CD4-positive, alpha-beta T cell (primary cell): Measurements from ENCODE around the gene CABCOCO1. TPM values are rescaled to one million over a fixed set of nuclear protein-coding genes. Genes with fewer than 3 reads are reported as not detected.

Experiments used
- ATAC-seq: fragments of 200-7000 bp; cut with Tn5 transposase; one replicate; pipeline ENCODE4 v1.10.0; 2022; ENCODE audit warnings: mild to moderate bottlenecking; ENCODE audit not compliant: poor library complexity
- CTCF ChIA-PET: fragments of 350-600 bp; sonication (Branson Sonifier 250); formaldehyde crosslinking; loops from one replicate; lab custom pipeline; 2021; ENCODE audit warnings: antibody characterized with exemption, inconsistent platforms; lab: Charles Lee
- POLR2A ChIA-PET: fragments of 350-600 bp; sonication (Branson Sonifier 250); formaldehyde crosslinking; loops from one replicate; lab custom pipeline; 2021; ENCODE audit warnings: antibody characterized with exemption, inconsistent platforms; lab: Charles Lee
- DNase-seq, 14 experiments: peaks; one replicate each; pipeline ENCODE4 v3.0.0-alpha.2; 2013 to 2020; ENCODE audit warnings: mixed read lengths in 2 of 14
- H3K27ac ChIP-seq, 2 donors: one replicate each; pipeline versions ENCODE4 v1.5.1 to v1.7.0; 2013; ENCODE audit warnings: low read length in 2 of 2, low read depth in 1 of 2, mild to moderate bottlenecking in 1 of 2
- H3K27me3 ChIP-seq, 2 experiments: 1 replicate in 1 of 2; 2 replicates in 1 of 2; pipeline versions ENCODE4 v1.6.1 to v1.7.0; 2013; ENCODE audit warnings: low read length in 2 of 2, control low read depth in 1 of 2, mild to moderate bottlenecking in 1 of 2, moderate library complexity in 1 of 2; ENCODE audit not compliant: insufficient read depth in 2 of 2, control insufficient read depth in 1 of 2
- H3K36me3 ChIP-seq: one replicate; pipeline ENCODE4 v1.6.1; 2013; ENCODE audit warnings: low read length, control low read depth; ENCODE audit not compliant: insufficient read depth
- H3K4me1 ChIP-seq: one replicate; pipeline ENCODE4 v1.6.1; 2013; ENCODE audit warnings: low read length, control low read depth; ENCODE audit not compliant: insufficient read depth
- H3K4me3 ChIP-seq: one replicate; pipeline ENCODE4 v1.5.1; 2013; ENCODE audit warnings: mild to moderate bottlenecking, low read length, moderate library complexity
- H3K9me3 ChIP-seq, 2 experiments: 1 replicate in 1 of 2; 2 replicates in 1 of 2; pipeline versions ENCODE4 v1.6.1 to v1.7.0; 2013; ENCODE audit warnings: low read length in 2 of 2, mild to moderate bottlenecking in 2 of 2, control low read depth in 1 of 2, moderate library complexity in 1 of 2; ENCODE audit not compliant: control insufficient read depth in 1 of 2, insufficient read depth in 1 of 2
- H3K27ac Mint-ChIP-seq: one replicate; pipeline ENCODE4 v1.8.0; 2020; ENCODE audit warnings: mixed read lengths
- H3K27me3 Mint-ChIP-seq: one replicate; pipeline ENCODE4 v1.8.0; 2021; ENCODE audit warnings: mixed read lengths
- H3K36me3 Mint-ChIP-seq: one replicate; pipeline ENCODE4 v1.8.0; 2021; ENCODE audit warnings: low read depth, mixed read lengths
- H3K4me1 Mint-ChIP-seq: one replicate; pipeline ENCODE4 v1.8.0; 2021; ENCODE audit warnings: low read depth, mixed read lengths
- H3K4me3 Mint-ChIP-seq: one replicate; pipeline ENCODE4 v1.8.0; 2020; ENCODE audit warnings: mild to moderate bottlenecking, mixed read lengths
- H3K9me3 Mint-ChIP-seq: one replicate; pipeline ENCODE4 v1.8.0; 2020; ENCODE audit warnings: mixed read lengths
- CTCF ChIP-seq: fragments of 200-600 bp; IDR thresholded peaks from one replicate; pipeline ENCODE4 v1.8.0; 2022; ENCODE audit warnings: antibody characterized with exemption, mild to moderate bottlenecking
- intact Hi-C, 2 experiments: fragments of 100-400 bp; cut with DNase I in 1 of 2; cut with micrococcal nuclease in 1 of 2; formaldehyde crosslinking; loops; one replicate each; pipeline versions ENCODE4 v1.15.1 to v1.9.0; 2023 to 2025; cut with DNase I, micrococcal nuclease
- total RNA-seq, 174 experiments: library from RNA in 2 of 174; stranded (reverse) in 2 of 174; gene quantifications; one replicate each; pipeline ENCODE4 v1.2.3 and lab custom pipeline; 2021 to 2026

The CABCOCO1 gene
- total RNA-seq, 2 experiments from 2014 or later, result not detected

GRCh38 chr10:61812052-61812721 lies 149.5 kb downstream of the CABCOCO1 start:
- TF ChIP-seq CTCF, result no peak
- Histone ChIP-seq H3K36me3 (no peaks in the 10 kb centered on the region), H3K9me3 (no peaks in the 10 kb centered on the region), H3K4me1 (no peaks in the 10 kb centered on the region), H3K27ac (no peak overlapping the region), H3K4me3 (no peak overlapping the region), H3K27me3 (no peaks in the 10 kb centered on the region)
- no peaks in the 10 kb centered on the region for H3K27me3 Mint-ChIP-seq
- H3K4me1 Mint-ChIP-seq, result no peaks in the 10 kb centered on the region
- ChIA-PET POLR2A (no interaction called here), CTCF (no interaction called here)
- DNase-seq (no peak), ATAC-seq (no peak)
- no peaks in the 10 kb centered on the region for H3K9me3 Mint-ChIP-seq
- H3K27ac Mint-ChIP-seq, result no peak overlapping the region
- intact Hi-C loops, result no loop called here
- H3K36me3 Mint-ChIP-seq, result no peaks in the 10 kb centered on the region
- H3K4me3 Mint-ChIP-seq, result no peak overlapping the region

GRCh38 chr10:61812920-61813319 lies 150.2 kb downstream of the CABCOCO1 start:
- DNase-seq, result no peak
- H3K4me1 Mint-ChIP-seq, result no peaks in the 10 kb centered on the region
- intact Hi-C loops, result no loop called here
- no peak for TF ChIP-seq CTCF
- no peaks in the 10 kb centered on the region for H3K36me3 Mint-ChIP-seq
- H3K27ac ChIP-seq, result no peak overlapping the region
- no peaks in the 10 kb centered on the region for H3K27me3 ChIP-seq
- H3K27me3 Mint-ChIP-seq, result no peaks in the 10 kb centered on the region
- no peaks in the 10 kb centered on the region for H3K36me3 ChIP-seq
- H3K27ac Mint-ChIP-seq, result no peak overlapping the region
- no peaks in the 10 kb centered on the region for H3K9me3 Mint-ChIP-seq
- no peak for ATAC-seq
- H3K4me1 ChIP-seq, result no peaks in the 10 kb centered on the region
- H3K9me3 ChIP-seq, result no peaks in the 10 kb centered on the region
- POLR2A ChIA-PET, result no interaction called here
- no peak overlapping the region for H3K4me3 ChIP-seq
- CTCF ChIA-PET, result no interaction called here
- no peak overlapping the region for H3K4me3 Mint-ChIP-seq

- no peak overlapping the region for H3K4me3 Mint-ChIP-seq
These were observed 151.4 kb downstream of the CABCOCO1 start for GRCh38 chr10:61814160-61814559.

More at GRCh38 chr10:61814160-61814559, 151.4 kb downstream of the CABCOCO1 start:
- Histone ChIP-seq H3K4me3 (no peak overlapping the region), H3K4me1 (no peaks in the 10 kb centered on the region), H3K27me3 (no peaks in the 10 kb centered on the region), H3K36me3 (no peaks in the 10 kb centered on the region), H3K9me3 (no peaks in the 10 kb centered on the region), H3K27ac (no peak overlapping the region)
- Mint-ChIP-seq H3K36me3 (no peaks in the 10 kb centered on the region), H3K27ac (no peak overlapping the region), H3K27me3 (no peaks in the 10 kb centered on the region), H3K9me3 (no peaks in the 10 kb centered on the region), H3K4me1 (no peaks in the 10 kb centered on the region)
- no peak for TF ChIP-seq CTCF
- DNase-seq, result no peak
- ChIA-PET POLR2A (no interaction called here), CTCF (no interaction called here)
- no peak for ATAC-seq
- intact Hi-C loops, result no loop called here
